Panc1 (cell line): ENCODE results near the gene MAPK6.

Experiments used
- CTCF ChIP-seq: fragments of 450-650 bp; IDR thresholded peaks from 2 replicates; pipeline ENCODE4 v1.5.1; 2017; ENCODE audit warnings: mild to moderate bottlenecking
- SIN3A ChIP-seq: IDR thresholded peaks from 2 replicates; pipeline ENCODE4 v1.6.1; 2012; ENCODE audit warnings: low read depth, mild to moderate bottlenecking, low read length, moderate library complexity, borderline replicate concordance; ENCODE audit not compliant: insufficient read depth

GRCh38 chr15:52093539-52094510, 74.8 kb downstream of the MAPK6 start:
- TF ChIP-seq CTCF (no peak), SIN3A (no peak)
